ENCODE results near the gene COPS9. TPM values are rescaled to one million over a fixed set of nuclear protein-coding genes. Genes with fewer than 3 reads are reported as not detected.
A peak's percentile ranks its signal among the peaks of the same experiment; 100 is the strongest.

The COPS9 gene
- total RNA-seq (104 and 135 TPM in 2 replicates), polyA plus RNA-seq (176 and 191 TPM in 2 replicates), polyA minus RNA-seq (ENCODE audit: low replicate concordance) (8.1 and 21.4 TPM in 2 replicates)
- polyA plus RNA-seq (2012), result 338 and 433 TPM in 2 replicates

- peaks cover 9% of the 10 kb centered on the region for H3K36me3 ChIP-seq (ENCODE audit: control insufficient read depth, insufficient read depth, low read length)
- DNase-seq (ENCODE audit: low read depth in 2 of 2), result peak; percentile 88 to 90
- peak within 1 kb of the TSS; percentile 66 to 97 (median 82) for H3K4me3 ChIP-seq (replicated peaks in 1 of 4; ENCODE audit: control extremely low read depth in 1 of 4, insufficient read depth in 1 of 4, low read depth in 3 of 4, low read length in 4 of 4)
- H3K9me3 ChIP-seq (ENCODE audit: control insufficient read depth, insufficient read depth, low read depth, low read length), result no peaks in the 10 kb centered on the region
- H3K4me1 ChIP-seq (ENCODE audit: control insufficient read depth, extremely low read depth, insufficient read depth, low read length), result no peaks in the 10 kb centered on the region
- peak within 1 kb of the TSS; percentile 79 for H2AFZ ChIP-seq (ENCODE audit: low read length)
- TF ChIP-seq CTCF (conservative IDR thresholded peaks at IDR 0.05 in 1 of 2, IDR thresholded peaks at IDR 0.05 in 1 of 2; ENCODE audit: low read depth in 1 of 2, low read length in 2 of 2) (no peak), EZH2 (IDR thresholded peaks at IDR 0.05; ENCODE audit: low read length, missing control alignments) (no peak)
- peak within 1 kb of the TSS; percentile 60 for H3K27ac ChIP-seq (ENCODE audit: insufficient read depth, low read length)
- peaks cover 25% of the 10 kb centered on the region for H3K79me2 ChIP-seq (ENCODE audit: control insufficient read depth, insufficient read depth, low read length)
- H4K20me1 ChIP-seq (ENCODE audit: control insufficient read depth, extremely low read depth, insufficient read depth, low read length), result no peaks in the 10 kb centered on the region
- H3K4me2 ChIP-seq (ENCODE audit: extremely low read depth, insufficient read depth, low read length), result peak within 1 kb of the TSS; percentile 95
- peaks cover 2% of the 10 kb centered on the region for H3K27me3 ChIP-seq (ENCODE audit: control insufficient read depth, insufficient read depth, low read length)
- peak within 1 kb of the TSS; percentile 86 for H3K9ac ChIP-seq (ENCODE audit: insufficient read depth, low read length)
Measured at GRCh38 chr2:240136013-240136670, at the start of gene COPS9. COPS9 (minus strand) TSS chr2:240136305; CDS start chr2:240136284, 21 bp downstream.

GRCh38 chr2:240184656-240185055 lies 48.6 kb upstream of the COPS9 start:
- Histone ChIP-seq H3K4me2 (ENCODE audit: extremely low read depth, insufficient read depth, low read length) (no peak overlapping the region), H3K4me1 (ENCODE audit: control insufficient read depth, extremely low read depth, insufficient read depth, low read length) (no peaks in the 10 kb centered on the region), H4K20me1 (ENCODE audit: control insufficient read depth, extremely low read depth, insufficient read depth, low read length) (no peaks in the 10 kb centered on the region), H3K4me3 (replicated peaks in 1 of 4; ENCODE audit: control extremely low read depth in 1 of 4, insufficient read depth in 1 of 4, low read depth in 3 of 4, low read length in 4 of 4) (no peak overlapping the region), H3K27me3 (ENCODE audit: control insufficient read depth, insufficient read depth, low read length) (no peaks in the 10 kb centered on the region), H3K9ac (ENCODE audit: insufficient read depth, low read length) (no peak overlapping the region), H3K27ac (ENCODE audit: insufficient read depth, low read length) (no peak overlapping the region), H2AFZ (ENCODE audit: low read length) (no peak overlapping the region), H3K36me3 (ENCODE audit: control insufficient read depth, insufficient read depth, low read length) (no peaks in the 10 kb centered on the region), H3K9me3 (ENCODE audit: control insufficient read depth, insufficient read depth, low read depth, low read length) (no peaks in the 10 kb centered on the region), H3K79me2 (ENCODE audit: control insufficient read depth, insufficient read depth, low read length) (no peaks in the 10 kb centered on the region)
- TF ChIP-seq CTCF (conservative IDR thresholded peaks at IDR 0.05 in 1 of 2, IDR thresholded peaks at IDR 0.05 in 1 of 2; ENCODE audit: low read depth in 1 of 2, low read length in 2 of 2), result no peak
- TF ChIP-seq EZH2 (IDR thresholded peaks at IDR 0.05; ENCODE audit: low read length, missing control alignments), result no peak
- DNase-seq (ENCODE audit: low read depth in 2 of 2), result no peak

- Histone ChIP-seq H3K36me3 (ENCODE audit: control insufficient read depth, insufficient read depth, low read length) (no peaks in the 10 kb centered on the region), H3K9me3 (ENCODE audit: control insufficient read depth, insufficient read depth, low read depth, low read length) (no peaks in the 10 kb centered on the region), H2AFZ (ENCODE audit: low read length) (no peak overlapping the region), H3K4me1 (ENCODE audit: control insufficient read depth, extremely low read depth, insufficient read depth, low read length) (no peaks in the 10 kb centered on the region), H3K4me3 (replicated peaks in 1 of 4; ENCODE audit: control extremely low read depth in 1 of 4, insufficient read depth in 1 of 4, low read depth in 3 of 4, low read length in 4 of 4) (no peak overlapping the region), H3K79me2 (ENCODE audit: control insufficient read depth, insufficient read depth, low read length) (no peaks in the 10 kb centered on the region), H3K4me2 (ENCODE audit: extremely low read depth, insufficient read depth, low read length) (no peak overlapping the region), H3K27ac (ENCODE audit: insufficient read depth, low read length) (no peak overlapping the region), H3K9ac (ENCODE audit: insufficient read depth, low read length) (no peak overlapping the region), H3K27me3 (ENCODE audit: control insufficient read depth, insufficient read depth, low read length) (peaks cover under 1% of the 10 kb centered on the region), H4K20me1 (ENCODE audit: control insufficient read depth, extremely low read depth, insufficient read depth, low read length) (no peaks in the 10 kb centered on the region)
- no peak for TF ChIP-seq EZH2 (IDR thresholded peaks at IDR 0.05; ENCODE audit: low read length, missing control alignments)
- no peak for TF ChIP-seq CTCF (conservative IDR thresholded peaks at IDR 0.05 in 1 of 2, IDR thresholded peaks at IDR 0.05 in 1 of 2; ENCODE audit: low read depth in 1 of 2, low read length in 2 of 2)
- no peak for DNase-seq (ENCODE audit: low read depth in 2 of 2)
Measured at GRCh38 chr2:240183875-240184590, 47.9 kb upstream of the COPS9 start.

Data from fibroblast of lung (primary cell).